HG03108 (cell line): Measurements from ENCODE around the gene STIM2.
"Not testable (repeated sequence)": the region's sequence is repeated elsewhere in the genome, so short reads cannot be mapped to it uniquely, and the experiment has no call there.

Experiments used
- ATAC-seq: cut with Tn5 transposase; IDR thresholded peaks from one replicate; pipeline ENCODE4 v1.9.1; 2021; ENCODE audit warnings: moderate library complexity; ENCODE audit not compliant: unreplicated experiment

The STIM2 gene

GRCh38 chr4:26860157-26860921, at the start of gene STIM2:
Gene STIM2 (plus strand): TSS chr4:26860841.
- ATAC-seq: peak; percentile 57

DNA sequence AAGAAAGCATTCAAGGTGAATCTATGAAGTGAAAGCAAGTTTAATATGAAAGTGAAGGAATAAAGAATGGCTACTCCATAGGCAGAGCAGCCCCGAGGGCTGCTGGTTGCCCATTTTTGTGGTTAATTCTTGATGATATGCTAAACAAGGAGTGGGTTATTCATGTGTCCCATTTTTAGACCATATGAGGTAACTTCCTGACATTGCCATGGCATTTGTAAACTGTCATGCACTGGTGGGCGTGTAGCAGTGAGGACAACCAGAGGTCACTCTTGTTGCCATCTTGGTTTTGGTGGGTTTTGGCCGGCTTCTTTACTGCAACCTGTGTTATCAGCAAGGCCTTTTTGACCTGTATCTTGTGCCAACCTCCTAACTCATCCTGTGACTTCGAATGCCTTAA, 49.1 kb upstream of the STIM2 start:
- ATAC-seq: not testable (repeated sequence)

DNA sequence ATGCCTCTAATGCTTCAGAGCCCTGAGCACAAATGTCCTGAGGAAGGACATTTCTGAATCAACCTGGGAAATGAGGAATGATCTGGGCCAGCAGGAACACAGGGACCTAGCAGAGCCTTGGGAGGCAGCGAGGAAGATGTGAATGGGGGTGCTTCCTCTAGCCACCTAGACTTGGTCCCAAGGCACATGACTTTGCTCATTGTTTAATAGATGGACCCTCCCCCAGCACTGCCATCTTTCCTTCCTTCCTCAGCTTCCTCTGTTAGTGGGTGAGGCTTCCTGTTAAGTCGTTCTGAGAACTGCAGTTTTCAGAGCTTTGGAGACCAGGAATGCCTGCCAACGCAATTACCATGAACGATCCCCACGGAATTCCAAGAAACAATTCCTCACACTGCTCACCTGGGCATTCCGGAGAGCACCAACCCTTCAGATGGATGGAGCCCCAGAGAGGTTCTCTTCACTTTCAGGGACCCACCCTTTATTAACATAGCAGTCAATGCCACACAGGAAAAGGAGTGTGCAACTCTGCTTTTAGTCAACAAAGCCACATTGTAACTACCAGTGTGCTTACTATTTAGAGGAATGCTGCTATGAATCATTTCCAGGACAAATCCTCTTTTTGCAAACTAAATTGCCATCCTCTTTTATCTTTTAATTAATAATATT, 48.5 kb upstream of the STIM2 start:
- ATAC-seq: no peak

DNA sequence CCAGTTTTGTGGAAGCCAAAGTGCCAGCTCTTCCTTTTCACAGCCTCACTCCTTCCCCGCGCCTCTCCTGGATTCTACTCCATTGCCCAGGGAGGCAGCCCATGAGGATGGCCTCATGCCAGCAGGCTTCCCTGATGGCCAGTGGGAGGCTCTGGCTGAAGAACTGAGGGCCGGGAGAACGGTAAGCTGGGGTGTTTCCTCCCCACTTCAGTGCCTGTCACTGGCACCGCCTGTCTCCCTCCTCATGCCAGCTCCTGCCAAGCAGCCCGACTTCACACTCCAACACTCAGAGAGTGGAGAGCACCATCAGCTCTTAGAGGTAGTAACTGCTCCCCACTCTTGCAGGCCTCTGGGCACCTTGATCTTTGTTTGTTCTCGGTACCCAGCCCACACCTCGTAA, 46.9 kb upstream of the STIM2 start:
- no peak for ATAC-seq

- no peak for ATAC-seq
Measured at GRCh38 chr4:26815199-26815598, 45.4 kb upstream of the STIM2 start.

GRCh38 chr4:26815706-26816105, 44.9 kb upstream of the STIM2 start:
- no peak for ATAC-seq

DNA sequence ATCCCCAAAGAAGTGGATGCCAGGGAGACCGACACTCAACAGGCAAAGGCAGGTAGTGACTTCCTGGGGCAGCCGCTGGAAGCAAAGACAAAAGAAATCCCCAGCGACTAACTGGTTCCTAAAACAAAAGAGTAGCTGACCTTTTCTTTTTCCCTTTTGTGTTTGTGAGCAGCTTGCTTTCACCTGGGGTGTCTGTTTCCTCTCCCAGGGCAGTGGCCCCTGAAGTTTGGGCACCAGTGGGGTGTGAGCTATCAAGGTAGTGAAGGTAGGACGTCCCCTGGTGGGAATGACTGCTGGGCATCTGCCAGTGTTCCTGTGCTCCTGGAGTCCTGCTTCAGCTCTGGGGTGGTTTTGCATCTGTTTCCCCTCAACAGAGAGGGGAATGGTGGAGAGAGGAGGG, 41.6 kb upstream of the STIM2 start:
- no peak for ATAC-seq

- no peak for ATAC-seq
Measured at GRCh38 chr4:26819478-26820095, 41.1 kb upstream of the STIM2 start.

GRCh38 chr4:26820346-26820745, 40.3 kb upstream of the STIM2 start:
- ATAC-seq: no peak

- no peak for ATAC-seq
Measured at GRCh38 chr4:26821031-26821430, 39.6 kb upstream of the STIM2 start.

DNA sequence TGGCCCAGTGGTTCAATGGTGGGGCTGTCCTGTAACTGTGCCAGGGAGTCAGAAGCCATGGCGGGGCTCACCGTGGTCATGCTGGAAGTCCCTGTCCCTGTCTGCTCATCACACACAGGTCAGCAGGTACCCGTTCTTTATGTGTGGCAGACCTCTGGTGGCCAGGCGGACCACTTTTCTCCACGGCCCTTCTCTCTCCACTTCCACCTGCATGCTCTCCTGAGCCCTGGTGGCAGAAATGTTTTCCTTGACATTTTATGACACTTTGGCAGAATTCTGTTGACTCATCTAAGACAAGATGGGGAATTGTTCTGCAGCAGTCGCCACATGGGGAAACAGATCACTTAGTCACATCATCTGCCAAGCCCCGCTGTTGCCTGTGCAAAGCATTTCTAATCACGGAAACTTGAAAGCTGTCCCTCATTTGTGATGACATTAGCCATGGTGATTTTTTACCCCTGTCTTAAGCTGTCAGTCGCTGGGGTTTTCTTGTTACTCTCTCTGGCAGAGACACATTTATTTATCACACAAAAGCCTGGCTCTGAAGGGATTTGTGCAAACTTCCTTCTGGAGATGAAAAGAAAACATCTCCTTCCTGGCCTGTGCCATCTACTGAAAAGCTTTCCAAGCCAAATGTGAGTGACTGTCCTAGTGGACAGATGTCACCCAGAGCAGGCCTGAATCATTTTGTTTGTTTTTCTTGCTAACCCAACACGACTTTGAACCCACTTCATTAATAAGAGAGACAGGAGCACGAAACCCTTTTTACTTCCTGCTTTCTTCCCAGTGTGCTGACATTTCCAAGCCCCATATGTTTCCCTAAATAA, 38.8 kb upstream of the STIM2 start:
- ATAC-seq: no peak

- peak; percentile 49 for ATAC-seq
Measured at GRCh38 chr4:26822546-26822945, 38.1 kb upstream of the STIM2 start.

DNA sequence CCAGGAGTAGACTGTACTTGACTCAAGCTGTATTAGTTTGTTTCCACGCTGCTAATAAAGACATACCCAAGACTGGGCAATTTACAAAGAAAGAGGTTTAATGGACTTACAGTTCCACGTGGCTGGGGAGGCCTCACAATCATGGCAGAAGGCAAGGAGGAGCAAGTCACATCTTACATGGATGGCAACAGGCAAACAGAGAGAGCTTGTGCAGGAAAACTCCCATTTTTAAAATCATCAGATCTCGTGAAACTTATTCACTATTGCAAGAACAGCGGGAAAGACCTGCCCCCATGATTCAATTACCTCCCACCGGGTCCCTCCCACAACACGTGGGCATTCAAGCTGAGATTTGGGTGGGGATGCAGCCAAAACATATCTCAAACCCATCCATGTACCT, 37.7 kb upstream of the STIM2 start:
- not testable (repeated sequence) for ATAC-seq

GRCh38 chr4:26823583-26823982, 37.1 kb upstream of the STIM2 start:
- no peak for ATAC-seq

- ATAC-seq: no peak
Measured at GRCh38 chr4:26824667-26825066, 36.0 kb upstream of the STIM2 start.

DNA sequence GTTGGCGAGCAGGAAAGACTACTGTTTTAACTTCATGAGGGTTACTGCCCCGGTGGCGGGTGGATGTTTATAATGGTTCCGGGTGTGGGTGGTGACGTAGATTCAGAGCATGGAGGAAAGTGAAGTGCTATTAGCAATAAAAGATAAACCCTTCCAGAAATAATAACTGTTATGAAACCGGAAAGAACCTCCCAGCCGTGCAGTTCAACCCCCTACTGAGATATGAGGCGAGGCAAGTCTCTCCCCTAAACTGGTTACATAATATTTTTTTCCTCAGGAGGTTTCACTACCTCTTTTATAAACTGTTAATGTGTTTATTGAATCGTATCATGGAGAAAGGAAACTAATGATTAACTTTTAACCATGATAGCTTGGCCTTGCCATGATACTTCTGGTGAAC, 33.9 kb upstream of the STIM2 start:
- ATAC-seq: peak; percentile 87

DNA sequence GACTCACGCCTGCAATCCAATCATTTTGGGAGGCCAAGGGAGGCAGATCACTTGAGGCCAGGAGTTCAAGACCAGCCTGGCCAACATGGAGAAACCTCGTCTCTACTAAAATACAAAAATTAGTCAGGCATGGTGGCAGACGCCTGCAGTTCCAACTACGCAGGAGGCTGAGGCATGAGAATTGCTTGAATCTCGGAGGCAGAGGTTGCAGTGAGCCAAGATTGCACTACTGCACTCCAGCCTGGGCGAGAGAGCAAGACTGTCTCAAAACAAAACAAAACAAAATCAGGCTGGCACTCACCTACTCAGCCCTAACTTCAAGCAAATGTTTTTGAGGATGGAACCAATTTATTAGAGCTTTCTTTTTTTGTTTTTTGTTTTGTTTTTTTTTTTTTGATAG, 33.3 kb upstream of the STIM2 start:
- not testable (repeated sequence) for ATAC-seq

DNA sequence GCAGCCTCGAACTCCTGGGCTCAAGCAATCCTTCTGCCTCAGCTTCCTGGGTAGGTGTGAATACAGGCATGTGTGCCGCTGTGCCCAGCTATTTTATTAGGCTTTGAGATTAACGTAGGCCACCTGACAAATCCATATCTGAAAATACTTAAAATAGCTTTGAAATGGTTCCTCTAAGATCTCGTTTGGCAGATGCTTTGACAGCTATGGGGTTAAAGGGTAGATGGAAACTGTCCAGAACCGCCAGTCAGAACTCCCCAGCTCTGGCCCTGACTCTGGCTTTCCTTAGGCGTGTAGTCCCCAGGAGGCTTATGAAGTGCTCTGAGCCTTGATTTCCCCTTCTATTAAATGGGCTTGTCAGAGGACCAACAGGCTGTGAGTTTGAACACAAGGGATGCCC, 32.8 kb upstream of the STIM2 start:
- no peak for ATAC-seq

DNA sequence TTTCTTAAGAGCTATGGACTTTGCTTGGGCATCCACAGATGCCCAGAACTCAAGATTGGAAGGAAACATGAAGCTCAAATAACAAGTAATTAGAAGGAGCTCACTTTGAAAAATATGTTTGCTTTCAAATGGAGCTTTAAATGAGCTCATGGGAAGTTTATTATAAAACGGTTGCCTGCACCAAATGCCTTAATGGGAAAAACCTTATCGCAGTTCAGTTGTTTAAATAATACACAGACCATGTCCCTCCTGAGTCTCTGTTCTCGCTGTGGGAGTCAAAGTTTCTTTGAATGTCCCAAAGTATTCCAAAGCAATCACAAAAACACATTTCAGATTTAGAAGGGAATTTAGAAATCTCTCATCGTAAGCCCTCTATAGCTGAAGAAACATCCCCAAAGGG, 31.6 kb upstream of the STIM2 start:
- ATAC-seq: no peak

DNA sequence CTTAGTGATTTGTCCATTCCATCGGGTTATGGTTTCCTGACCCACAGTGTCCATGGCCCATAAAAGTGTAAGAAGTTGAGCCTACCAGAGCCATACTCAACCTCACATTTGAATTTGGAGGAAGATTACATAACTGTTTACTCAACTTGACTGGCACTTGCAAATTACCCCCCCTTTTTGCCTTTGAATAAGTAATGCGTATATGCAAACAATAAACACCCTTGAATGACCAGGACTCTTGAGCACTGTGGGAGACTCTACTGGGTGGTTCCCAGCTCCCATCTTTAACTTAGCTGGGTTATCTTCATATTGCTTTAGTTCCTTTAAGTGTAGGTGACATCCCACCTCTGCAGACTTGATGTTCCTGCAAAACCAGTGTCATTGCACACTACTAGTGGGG, 30.6 kb upstream of the STIM2 start:
- ATAC-seq: no peak

DNA sequence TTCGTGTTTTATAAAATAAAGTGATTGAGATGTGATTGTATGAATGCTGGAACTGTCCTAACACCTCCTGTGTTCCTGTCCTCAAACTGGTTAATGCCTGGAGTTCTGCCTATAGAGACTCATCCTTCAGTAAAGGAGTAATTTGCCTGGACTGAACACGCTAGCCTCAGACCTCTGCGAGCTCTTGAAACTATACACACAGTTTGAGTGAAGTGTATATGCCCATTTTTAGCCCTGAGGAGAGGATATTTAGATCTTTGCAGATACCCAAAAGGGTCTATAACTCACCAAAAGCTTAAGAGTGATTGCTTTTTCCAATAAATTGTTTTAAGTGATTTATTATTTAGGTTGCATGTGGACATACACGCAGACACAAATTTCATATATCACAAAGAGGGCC, 29.9 kb upstream of the STIM2 start:
- ATAC-seq: no peak
